ENCODE results near the gene HSF4. TPM values are rescaled to one million over a fixed set of nuclear protein-coding genes. Genes with fewer than 3 reads are reported as not detected.

The HSF4 gene
- total RNA-seq, 2 experiments from 2014 or later, result 8.1 to 17.0 TPM

DNA sequence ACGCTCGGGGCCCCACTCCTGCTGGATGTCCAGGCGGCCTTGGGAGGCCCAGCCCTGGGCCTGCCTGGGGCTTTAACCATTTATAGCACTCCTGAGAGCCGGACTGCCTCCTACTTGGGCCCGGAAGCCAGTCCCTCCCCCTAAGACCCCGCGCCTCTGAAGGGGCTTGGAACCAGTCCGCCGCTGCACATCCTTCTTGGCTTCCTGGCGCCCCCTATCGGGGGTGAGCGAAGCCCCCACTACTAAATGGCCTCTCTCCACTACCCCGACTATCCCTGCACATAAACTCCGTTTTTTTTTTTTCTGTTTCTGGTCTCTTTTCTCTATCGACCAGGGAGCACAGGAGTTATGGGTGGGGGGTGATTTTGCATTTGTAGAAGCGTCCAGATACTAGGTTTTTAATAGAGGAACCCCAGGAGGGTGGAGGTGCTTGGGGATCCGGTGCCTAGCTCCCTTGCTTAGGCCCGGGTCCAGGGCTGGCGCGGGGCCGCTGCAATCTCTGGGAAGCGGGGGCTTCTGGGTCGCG is 5.2 kb downstream of the HSF4 start:
- POLR2A ChIA-PET, result interaction anchor here (0.6 to 0.7 kb wide), 2 partner anchors 24 to 51 kb away, joined by 4 read pairs; no protein-coding TSS in a partner anchor
- no peaks in the 10 kb centered on the region for H3K79me2 ChIP-seq (ENCODE audit: insufficient read depth, low read depth, low read length)
- BruUV-seq (replicated peaks), result no TSS peak
- TF ChIP-seq, protein P1, sequence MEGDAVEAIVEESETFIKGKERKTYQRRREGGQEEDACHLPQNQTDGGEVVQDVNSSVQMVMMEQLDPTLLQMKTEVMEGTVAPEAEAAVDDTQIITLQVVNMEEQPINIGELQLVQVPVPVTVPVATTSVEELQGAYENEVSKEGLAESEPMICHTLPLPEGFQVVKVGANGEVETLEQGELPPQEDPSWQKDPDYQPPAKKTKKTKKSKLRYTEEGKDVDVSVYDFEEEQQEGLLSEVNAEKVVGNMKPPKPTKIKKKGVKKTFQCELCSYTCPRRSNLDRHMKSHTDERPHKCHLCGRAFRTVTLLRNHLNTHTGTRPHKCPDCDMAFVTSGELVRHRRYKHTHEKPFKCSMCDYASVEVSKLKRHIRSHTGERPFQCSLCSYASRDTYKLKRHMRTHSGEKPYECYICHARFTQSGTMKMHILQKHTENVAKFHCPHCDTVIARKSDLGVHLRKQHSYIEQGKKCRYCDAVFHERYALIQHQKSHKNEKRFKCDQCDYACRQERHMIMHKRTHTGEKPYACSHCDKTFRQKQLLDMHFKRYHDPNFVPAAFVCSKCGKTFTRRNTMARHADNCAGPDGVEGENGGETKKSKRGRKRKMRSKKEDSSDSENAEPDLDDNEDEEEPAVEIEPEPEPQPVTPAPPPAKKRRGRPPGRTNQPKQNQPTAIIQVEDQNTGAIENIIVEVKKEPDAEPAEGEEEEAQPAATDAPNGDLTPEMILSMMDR (conservative IDR thresholded peaks at IDR 0.05; ENCODE audit: low read length), result peak; percentile 88
- TF ChIP-seq EZH2phosphoT487 (IDR thresholded peaks at IDR 0.05; ENCODE audit: borderline replicate concordance, low read depth, low read length), result no peak
- CTCF ChIA-PET (ENCODE audit: unreplicated experiment), result no interaction called here
- H3K36me3 ChIP-seq (ENCODE audit: insufficient read depth, low read length), result no peaks in the 10 kb centered on the region
- intact Hi-C loops (cut with micrococcal nuclease; ENCODE audit: unreplicated experiment), result no loop called here
- DNase-seq (ENCODE audit: low spot score), result peak; percentile 58
- no peak overlapping the region for H2AFZ ChIP-seq (ENCODE audit: low read length)
- H4K20me1 ChIP-seq (ENCODE audit: insufficient read depth, low read length), result no peaks in the 10 kb centered on the region
- H3K4me2 ChIP-seq (ENCODE audit: low read length), result peak overlapping the region; percentile 52
- H3K4me3 ChIP-seq (ENCODE audit: low read depth, low read length, poor library complexity, severe bottlenecking), result peak overlapping the region; percentile 38
- H3K9me3 ChIP-seq (ENCODE audit: low read length), result no peaks in the 10 kb centered on the region
- no peaks in the 10 kb centered on the region for H3K9me2 ChIP-seq (ENCODE audit: insufficient read depth, low read length)
- H3K27ac ChIP-seq (ENCODE audit: low read depth, low read length, poor library complexity, severe bottlenecking), result no peak overlapping the region
- peaks cover 23% of the 10 kb centered on the region for H3K4me1 ChIP-seq (ENCODE audit: insufficient read depth, low read length, poor library complexity, severe bottlenecking)

DNA sequence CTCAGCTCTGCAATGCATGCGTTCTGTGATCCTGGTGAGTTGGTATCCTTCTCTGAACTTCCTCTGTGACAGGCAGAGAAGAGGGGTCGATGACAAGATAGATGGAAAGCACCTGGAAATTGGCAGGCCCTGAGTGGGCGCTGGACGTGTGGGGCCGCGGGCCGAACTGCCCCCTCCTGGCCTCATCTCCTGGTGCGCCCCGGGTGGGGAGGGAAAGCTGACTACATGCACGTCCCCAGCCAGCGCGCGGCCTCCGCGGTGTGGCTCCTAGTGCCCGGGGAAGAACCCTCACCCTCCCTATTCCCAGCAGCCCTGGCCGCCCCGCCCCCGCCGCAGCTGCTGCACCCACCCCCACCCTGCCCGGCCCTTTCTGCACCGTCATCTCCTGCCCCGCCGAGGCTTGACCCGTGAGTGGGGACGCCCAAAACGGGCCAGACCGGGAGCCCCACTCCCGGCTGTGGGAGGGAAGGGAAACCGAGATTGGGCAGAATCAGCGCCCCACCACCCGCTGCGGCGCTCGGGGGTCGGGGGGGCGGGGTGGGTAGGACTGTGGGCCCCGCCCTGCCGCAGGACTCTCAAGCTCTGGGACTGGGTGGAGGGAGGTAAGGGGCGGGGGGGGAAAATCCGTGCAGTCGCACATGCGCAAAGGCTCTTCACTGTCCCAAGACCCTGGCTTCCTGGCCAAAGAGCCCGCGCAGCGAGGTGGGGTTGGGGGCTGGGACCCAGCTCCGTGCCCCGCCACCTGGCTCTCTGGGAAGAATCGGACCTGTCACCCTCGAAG is 5.8 kb downstream of the HSF4 start, which contains the start of gene NOL3:
Gene NOL3, plus strand, starts transcription at position 371 of the 781 bp plus-strand sequence.
- H3K4me1 ChIP-seq (ENCODE audit: insufficient read depth, low read length, poor library complexity, severe bottlenecking), result peaks cover 25% of the 10 kb centered on the region

More for the DNA sequence above, 5.8 kb downstream of the HSF4 start, which contains the start of gene NOL3:
- intact Hi-C loops (cut with micrococcal nuclease; ENCODE audit: unreplicated experiment), result no loop called here
- POLR2A ChIA-PET, result interaction anchor here (0.7 kb wide), 1 partner anchor 23 kb away, joined by 4 read pairs; no protein-coding TSS in a partner anchor
- Histone ChIP-seq H3K9me3 (ENCODE audit: low read length) (no peaks in the 10 kb centered on the region), H3K27ac (ENCODE audit: low read depth, low read length, poor library complexity, severe bottlenecking) (no peak within 1 kb of the TSS), H2AFZ (ENCODE audit: low read length) (no peak within 1 kb of the TSS), H4K20me1 (ENCODE audit: insufficient read depth, low read length) (no peaks in the 10 kb centered on the region), H3K36me3 (ENCODE audit: insufficient read depth, low read length) (no peaks in the 10 kb centered on the region), H3K4me3 (ENCODE audit: low read depth, low read length, poor library complexity, severe bottlenecking) (peak within 1 kb of the TSS; percentile 38), H3K9me2 (ENCODE audit: insufficient read depth, low read length) (no peaks in the 10 kb centered on the region), H3K79me2 (ENCODE audit: insufficient read depth, low read depth, low read length) (no peaks in the 10 kb centered on the region), H3K4me2 (ENCODE audit: low read length) (peak within 1 kb of the TSS; percentile 52)
- DNase-seq (ENCODE audit: low spot score), result no peak
- no TSS peak for BruUV-seq (replicated peaks)
- TF ChIP-seq, protein P1 (conservative IDR thresholded peaks at IDR 0.05; ENCODE audit: low read length), result no peak
- no peak for TF ChIP-seq EZH2phosphoT487 (IDR thresholded peaks at IDR 0.05; ENCODE audit: borderline replicate concordance, low read depth, low read length)
- CTCF ChIA-PET (ENCODE audit: unreplicated experiment), result interaction anchor here (0.6 kb wide), 1 partner anchor 32 kb away, joined by 3 read pairs; no protein-coding TSS in a partner anchor
